ENCODE results near the gene ATP8A2. TPM values are rescaled to one million over a fixed set of nuclear protein-coding genes. Genes with fewer than 3 reads are reported as not detected.

Gene ATP8A2
- total and polyA plus RNA-seq, 2 of the 8 experiments (the other 6 are each of a cell fraction or from before 2014, with no cell fraction given): 2.4 to 8.3 TPM

- no peak overlapping the region for H3K23ac ChIP-seq (ENCODE audit: insufficient read length)
- no peak overlapping the region for H3K56ac ChIP-seq (replicated peaks; ENCODE audit: insufficient read length, low read depth, low read length)
- peaks cover 10 to 78% (median 50%) of the 10 kb centered on the region in 4 experiments for H3K36me3 ChIP-seq (ENCODE audit: control insufficient read depth in 2 of 4, insufficient read depth in 4 of 4, low read length in 3 of 4)
- ChIA-PET CTCF (ENCODE audit: partially characterized antibody) (no interaction called here), POLR2A (ENCODE audit: partially characterized antibody) (interaction anchor here (1.0 kb wide), 1 partner anchor 11 kb away, joined by 3 read pairs; no protein-coding TSS in a partner anchor)
- H3K4me3 ChIP-seq (ENCODE audit: extremely low read depth in 1 of 4, insufficient read depth in 2 of 4, low read depth in 3 of 4, low read length in 4 of 4): no peak overlapping the region
- no peak overlapping the region for H4K8ac ChIP-seq (ENCODE audit: extremely low read depth, insufficient read depth, low read length)
- H3K79me1 ChIP-seq (ENCODE audit: low read depth, low read length): no peaks in the 10 kb centered on the region
- FAIRE-seq: no peak
- WGBS, 2 experiments (ENCODE audit: extremely low coverage in 1 of 2, insufficient coverage in 1 of 2, insufficient read length in 1 of 2, insufficient replicate concordance in 2 of 2, low coverage in 1 of 2, low lambda C conversion rate in 2 of 2, missing lambda C conversion rate in 1 of 2): 94% methylated on average over 4 of the region's 4 CpGs; no CpG with 5 or more reads in 1 of the 2 experiments
- H2BK5ac ChIP-seq (ENCODE audit: low read depth, low read length): no peak overlapping the region
- H4K91ac ChIP-seq (replicated peaks; ENCODE audit: insufficient read length, low read length): no peak overlapping the region
- H4K5ac ChIP-seq (ENCODE audit: insufficient read length, low read depth, low read length): no peak overlapping the region
- no peak overlapping the region for H3K4me2 ChIP-seq (ENCODE audit: insufficient read depth in 1 of 2, low read depth in 2 of 2, low read length in 2 of 2)
- no peaks in the 10 kb centered on the region for H3K27me3 ChIP-seq (replicated peaks in 1 of 4; ENCODE audit: control insufficient read depth in 3 of 4, extremely low read depth in 1 of 4, insufficient read depth in 3 of 4, low read length in 3 of 4)
- no peak for DNase-seq (ENCODE audit: low read depth in 1 of 2, low spot score in 2 of 2)
- no peak overlapping the region for H3K14ac ChIP-seq (ENCODE audit: insufficient read length)
- no peaks in the 10 kb centered on the region for H3K9me3 ChIP-seq (ENCODE audit: insufficient read depth in 2 of 2, low read depth in 1 of 2, low read length in 1 of 2)
- H4K20me1 ChIP-seq (replicated peaks in 1 of 2; ENCODE audit: control insufficient read depth in 1 of 2, insufficient read depth in 2 of 2, low read length in 2 of 2): peaks cover 0 to 2% of the 10 kb centered on the region in 2 experiments
- H3K23me2 ChIP-seq (ENCODE audit: low read depth, low read length): no peaks in the 10 kb centered on the region
- no peak overlapping the region for H2BK12ac ChIP-seq (ENCODE audit: low read depth, low read length)
- no peak overlapping the region for H2AK5ac ChIP-seq (ENCODE audit: low read depth, low read length)
- H3K9ac ChIP-seq (replicated peaks in 1 of 4; ENCODE audit: extremely low read depth in 1 of 4, low read depth in 3 of 4, low read length in 3 of 4): no peak overlapping the region
- TF ChIP-seq TAF7 (optimal IDR thresholded peaks at IDR 0.05; ENCODE audit: borderline replicate concordance, low read depth, low read length) (no peak), HDAC6 (IDR thresholded peaks at IDR 0.05; ENCODE audit: low read depth, low read length) (no peak), SIN3A (conservative IDR thresholded peaks at IDR 0.05 in 1 of 2, IDR thresholded peaks at IDR 0.05 in 1 of 2; ENCODE audit: low read depth in 1 of 2, low read length in 2 of 2) (no peak), EGR1 (IDR thresholded peaks at IDR 0.05; ENCODE audit: borderline replicate concordance, low read depth, low read length) (no peak)
- no peak overlapping the region for H2AFZ ChIP-seq (ENCODE audit: low read length)
- H2BK15ac ChIP-seq (ENCODE audit: low read length): no peak overlapping the region
- no peak overlapping the region for H3K18ac ChIP-seq (ENCODE audit: extremely low read depth, low read length)
- H2BK120ac ChIP-seq (replicated peaks; ENCODE audit: low read depth, low read length): no peak overlapping the region
- no peaks in the 10 kb centered on the region for H3K4me1 ChIP-seq (replicated peaks in 1 of 4; ENCODE audit: control insufficient read depth in 3 of 4, insufficient read depth in 4 of 4, low read length in 3 of 4)
- no peak overlapping the region for H2BK20ac ChIP-seq (ENCODE audit: low read length)
- no peaks in the 10 kb centered on the region for H3K79me2 ChIP-seq (ENCODE audit: control insufficient read depth in 1 of 2, insufficient read depth in 2 of 2, low read length in 2 of 2)
- no peak overlapping the region for H3K4ac ChIP-seq (replicated peaks; ENCODE audit: insufficient read length, low read depth, low read length)
- no peak overlapping the region for H3K27ac ChIP-seq (ENCODE audit: low read depth, low read length)
Measured at GRCh38 chr13:25329706-25330105, 42.1 kb upstream of the ATP8A2 start.

Data from H1 (cell line).